Activated T-helper 1 cell treated with Interleukin-2 at 50 U/mL for 16 hours (primary cell): Measurements from ENCODE around the gene FASLG.

Source experiments
- DNase-seq: peaks from one replicate; pipeline ENCODE4 v3.0.0-alpha.2; 2020; ENCODE audit warnings: low read depth

FASLG gene

DNA sequence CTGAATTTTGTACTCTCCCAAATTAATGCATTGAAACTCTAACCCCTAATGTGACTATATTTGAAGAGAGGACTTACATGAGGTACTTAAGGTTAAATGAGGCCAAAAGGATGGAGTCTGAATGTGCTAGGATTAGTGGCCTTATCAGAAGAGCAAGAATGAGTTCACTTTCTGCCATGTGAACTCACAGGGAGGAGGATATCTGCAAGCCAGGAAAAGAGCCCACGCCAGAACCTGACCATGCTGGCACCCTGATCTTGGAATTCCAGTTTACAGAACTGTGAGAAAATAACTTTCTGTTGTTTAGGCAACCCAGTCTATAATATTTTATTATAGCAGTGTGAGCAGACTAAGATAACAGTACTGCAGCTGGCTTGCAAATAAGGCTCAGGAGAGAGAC is 12.2 kb upstream of the FASLG start:
- DNase-seq: no peak

DNA sequence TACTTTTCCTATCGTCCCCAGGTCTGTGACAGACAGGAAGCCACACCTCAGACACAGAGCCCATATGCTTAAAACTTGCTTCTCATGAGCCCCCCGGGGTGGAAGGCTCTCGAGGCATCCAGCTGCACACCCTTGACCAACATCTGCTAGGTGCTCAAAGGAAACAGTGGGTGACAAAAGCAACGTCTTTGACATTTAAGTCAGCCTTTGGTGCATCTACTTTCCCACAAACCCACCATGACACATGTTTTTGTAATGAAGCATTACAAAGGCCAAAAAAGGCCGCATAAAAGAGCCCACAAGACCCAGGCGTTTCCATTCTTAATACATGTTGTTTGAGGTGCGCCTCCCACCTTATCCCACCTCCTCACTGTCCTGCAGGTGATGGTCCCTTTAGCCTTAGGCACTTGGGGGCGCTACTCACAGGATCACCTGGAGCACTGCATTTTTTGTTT is 11.8 kb upstream of the FASLG start:
- no peak for DNase-seq

DNA sequence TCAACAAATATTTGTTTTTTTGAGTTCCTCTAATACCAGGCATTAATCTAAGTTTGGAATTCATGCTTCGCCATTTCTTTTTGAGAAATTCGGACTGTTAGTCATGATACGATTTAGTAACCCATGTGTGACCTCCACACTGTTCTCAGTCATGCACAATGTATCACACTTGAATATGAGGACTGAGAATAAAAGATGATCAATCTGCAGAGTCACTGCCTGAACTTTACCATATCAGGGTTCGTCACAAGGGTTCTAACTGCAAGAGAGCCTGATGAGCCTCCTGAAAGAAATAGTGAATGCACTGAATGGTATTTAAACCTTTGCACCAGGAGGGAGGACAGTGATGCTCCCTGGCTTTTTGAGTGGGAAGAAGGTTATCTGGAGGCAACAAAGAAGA is 10.9 kb upstream of the FASLG start:
- DNase-seq: no peak

DNA sequence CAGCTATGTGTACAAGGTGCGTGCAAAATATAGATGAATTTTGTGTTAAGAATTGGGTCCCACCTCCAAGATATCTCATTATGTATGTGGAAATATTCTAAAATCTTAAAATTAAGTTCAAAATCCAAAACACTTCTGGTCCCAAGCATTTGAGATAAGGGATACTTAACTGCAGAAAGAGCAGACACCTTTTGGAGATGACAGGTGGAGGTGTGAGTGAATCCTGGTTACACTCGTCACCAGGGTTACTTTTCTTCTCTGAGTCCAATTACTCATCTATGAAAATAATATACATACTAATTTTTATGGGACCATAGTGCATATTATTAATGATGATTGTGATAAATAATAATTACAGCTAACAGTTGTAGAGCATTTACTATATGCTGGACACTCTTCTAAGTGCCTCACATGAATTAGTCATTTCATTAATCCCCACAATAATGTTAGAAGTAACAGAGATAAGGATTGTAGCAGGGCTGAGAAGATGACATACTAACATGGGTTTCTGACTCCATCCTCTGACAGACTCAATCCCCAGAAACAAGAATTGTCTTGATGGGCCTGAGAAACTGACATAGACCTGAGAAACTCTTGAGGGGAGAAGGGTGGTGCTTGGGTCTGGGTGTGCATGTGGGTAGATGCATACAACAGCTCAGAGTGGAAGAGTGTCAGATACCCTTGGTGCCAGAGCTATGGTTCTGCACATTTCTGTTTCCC is 8.3 kb upstream of the FASLG start:
- no peak for DNase-seq

DNA sequence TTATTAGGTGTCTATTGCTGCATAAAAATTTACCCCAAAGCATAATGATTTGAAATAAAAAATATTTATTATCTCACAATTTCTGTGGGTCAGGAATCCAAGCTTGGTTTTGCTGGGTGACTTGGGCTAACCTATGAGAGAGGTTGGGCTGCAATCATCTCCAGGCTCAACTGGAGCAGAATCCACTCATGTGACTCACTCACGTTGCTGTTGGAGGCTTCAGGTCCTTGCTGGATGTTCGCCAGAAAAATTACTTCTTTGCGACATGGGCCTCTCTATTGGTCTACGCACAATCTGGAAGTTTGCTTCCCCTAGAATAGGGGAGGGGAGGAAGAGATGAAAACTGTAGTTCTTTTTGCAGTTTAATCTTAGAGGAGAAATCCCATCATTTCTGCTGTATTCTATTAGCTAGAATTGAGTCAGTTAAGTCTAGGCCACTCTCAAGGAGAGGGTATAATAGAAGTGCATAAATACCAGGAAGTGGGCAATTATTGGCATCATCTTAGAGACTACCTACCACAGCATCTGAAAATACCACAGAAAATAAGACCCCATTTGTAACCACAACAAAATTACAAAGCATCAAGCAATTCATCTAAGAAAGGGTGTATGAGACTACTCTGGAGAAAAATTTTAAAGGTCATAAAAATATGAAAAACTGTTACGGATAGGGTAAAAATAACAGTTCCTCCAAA is 5.7 kb upstream of the FASLG start:
- no peak for DNase-seq

DNA sequence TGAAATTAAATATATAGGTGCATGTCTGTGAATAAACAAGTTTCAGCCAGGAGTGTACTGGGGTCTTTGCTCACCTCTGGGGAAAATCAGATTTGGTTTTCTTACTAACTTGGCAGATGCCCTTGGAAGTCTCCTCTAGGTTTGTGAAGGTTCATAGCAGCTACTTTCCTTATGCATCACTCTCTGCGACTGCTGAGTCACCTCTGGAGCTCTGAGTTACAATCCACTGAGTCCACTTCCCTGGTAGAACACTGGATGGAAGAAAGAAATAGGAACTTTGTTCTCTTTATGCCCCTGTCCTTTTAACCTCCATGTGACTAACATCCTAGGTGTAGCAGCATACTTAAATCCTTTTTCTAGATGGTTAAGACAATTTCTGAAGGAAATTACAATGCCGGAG is 4.4 kb upstream of the FASLG start:
- no peak for DNase-seq

DNA sequence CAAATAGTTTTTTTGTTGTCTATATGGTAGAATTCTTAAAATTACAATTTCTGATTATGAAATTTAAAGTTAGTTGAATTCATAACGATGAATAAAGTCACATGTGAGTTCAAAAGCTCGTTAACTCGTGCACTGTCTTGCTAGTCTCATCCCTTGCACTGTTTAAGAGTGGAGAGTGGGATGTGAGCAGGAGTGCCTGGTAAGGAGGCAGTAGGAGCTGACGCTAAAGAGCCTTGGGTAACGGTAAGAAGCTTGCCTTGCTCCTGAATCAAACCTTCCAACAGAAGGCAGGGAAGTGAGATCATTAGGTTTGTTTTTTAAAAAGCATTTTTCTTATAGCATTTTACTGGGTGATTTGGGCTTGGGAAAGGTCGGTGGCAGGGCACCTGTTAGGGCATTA is 2.3 kb upstream of the FASLG start:
- DNase-seq: no peak

DNA sequence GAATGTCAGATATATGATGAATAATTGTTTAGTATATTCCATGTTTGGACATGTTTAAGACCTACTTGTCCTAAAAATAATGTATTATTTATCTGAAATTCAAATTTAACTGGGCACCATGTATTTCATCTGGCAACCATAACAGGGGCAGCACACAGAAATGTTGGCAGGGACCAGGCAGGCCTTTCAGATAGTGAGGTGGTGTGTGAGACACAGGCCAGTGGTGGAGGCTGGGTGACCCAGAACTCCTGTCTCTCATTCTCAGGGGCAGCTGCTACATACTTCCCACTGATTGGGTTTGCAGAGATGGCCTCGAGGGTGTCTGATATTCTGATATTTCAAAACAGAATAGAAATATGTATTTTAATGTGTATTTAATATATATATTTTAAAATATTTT is 1.3 kb upstream of the FASLG start:
- DNase-seq: no peak

DNA sequence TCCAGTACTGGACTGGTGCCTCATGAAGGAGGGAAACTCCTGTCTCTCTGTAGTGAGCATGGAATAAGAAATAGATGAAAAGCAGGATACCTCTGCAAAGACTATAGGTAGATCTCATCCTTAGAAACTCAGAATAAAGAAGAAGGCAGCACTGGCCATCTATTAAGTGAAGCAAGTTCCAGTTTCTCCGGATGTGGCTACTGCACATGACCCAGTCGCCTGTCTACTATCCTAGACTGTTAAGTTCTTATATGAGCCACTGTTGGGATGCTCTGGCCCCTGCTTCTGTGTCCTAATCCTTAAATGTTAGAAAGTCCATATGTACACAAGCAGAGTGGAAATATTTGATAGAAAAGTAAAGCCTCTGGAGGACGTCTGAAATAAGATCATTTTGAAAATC is 2.2 kb downstream of the FASLG start:
- DNase-seq: no peak

DNA sequence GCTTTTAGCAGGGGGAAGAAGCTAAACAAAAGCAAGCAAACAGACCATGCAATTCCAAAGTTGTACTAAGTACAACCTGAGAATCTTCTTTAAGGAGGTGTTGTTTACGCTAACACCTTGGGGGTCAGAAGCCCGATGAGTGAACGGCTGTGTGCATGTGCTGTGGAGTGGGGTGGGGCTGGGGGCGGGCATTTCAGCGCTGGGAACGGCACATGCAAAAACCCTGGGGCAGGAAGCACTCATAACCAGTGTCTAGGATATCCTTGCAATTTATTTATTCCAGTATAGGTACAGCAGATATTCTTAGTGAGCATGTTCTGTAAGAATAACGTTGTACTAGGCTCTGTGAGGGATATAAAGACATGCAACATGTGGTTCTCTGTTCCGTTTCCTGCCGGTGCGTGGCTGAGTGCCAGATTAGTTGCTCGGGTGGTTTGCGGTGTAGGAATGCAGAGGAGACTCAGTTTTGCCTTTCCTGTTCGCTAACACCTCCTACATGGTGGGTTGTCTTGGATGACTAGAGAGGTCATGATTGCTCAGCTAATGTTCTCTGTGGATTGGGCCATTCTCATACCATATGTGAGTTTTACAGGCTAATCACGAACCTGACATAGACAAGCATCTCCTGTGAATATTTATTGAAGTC is 3.7 kb downstream of the FASLG start:
- DNase-seq: peak; percentile 75

DNA sequence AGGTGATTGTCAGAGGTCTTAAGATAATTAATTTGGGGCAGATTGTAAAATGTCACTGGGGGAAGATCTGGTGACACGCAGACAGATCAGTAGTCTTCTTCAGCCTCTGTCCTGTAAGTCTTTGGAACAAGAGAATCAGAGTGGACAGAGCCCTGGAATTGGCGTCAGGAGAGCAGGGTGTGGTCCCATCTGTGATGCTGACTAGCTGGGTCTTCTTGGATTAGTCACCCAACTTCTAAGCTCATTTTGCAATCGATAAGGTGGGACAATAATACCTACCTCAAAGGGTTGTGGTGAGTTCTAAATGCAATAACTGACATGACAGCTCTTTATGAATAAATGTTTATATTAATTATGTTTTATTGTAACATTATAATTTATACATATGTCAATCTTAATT is 4.8 kb downstream of the FASLG start:
- no peak for DNase-seq

DNA sequence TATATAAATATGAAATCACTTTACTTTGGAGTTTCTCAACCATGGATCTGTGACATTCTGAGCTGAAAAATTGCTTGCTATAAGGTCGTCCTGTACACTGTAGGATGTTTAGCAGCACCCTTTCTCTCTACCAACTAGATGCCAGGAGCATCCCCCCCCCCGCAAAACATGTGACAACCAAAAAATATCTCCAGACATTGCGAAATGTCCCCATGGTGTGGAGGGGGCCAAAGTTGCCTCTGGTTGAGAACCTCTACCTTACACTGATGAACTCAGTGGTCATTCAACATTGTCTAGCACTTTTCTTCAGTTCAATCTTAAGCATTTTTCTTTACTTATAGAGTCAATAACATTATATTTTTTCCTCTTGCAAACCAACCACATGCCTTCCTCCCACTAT is 9.2 kb downstream of the FASLG start:
- no peak for DNase-seq

DNA sequence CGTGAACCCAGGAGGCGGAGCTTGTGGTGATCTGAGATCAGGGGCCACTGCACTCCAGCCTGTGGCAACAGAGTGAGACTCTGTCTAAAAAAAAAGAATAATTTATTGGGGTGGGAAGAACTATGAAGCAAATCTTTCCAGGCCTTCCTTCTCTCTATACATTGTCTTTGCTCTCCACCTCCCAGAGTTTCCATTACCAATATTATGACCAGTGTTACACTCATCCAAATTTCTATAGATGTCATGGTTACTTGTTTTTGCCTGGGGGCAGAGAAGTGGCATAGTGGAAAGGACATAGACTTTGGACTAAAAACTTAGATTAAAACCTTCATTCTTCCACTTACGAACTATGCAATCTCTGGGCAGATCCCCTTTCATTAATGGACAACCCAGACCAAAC is 10.1 kb downstream of the FASLG start:
- DNase-seq: no peak

DNA sequence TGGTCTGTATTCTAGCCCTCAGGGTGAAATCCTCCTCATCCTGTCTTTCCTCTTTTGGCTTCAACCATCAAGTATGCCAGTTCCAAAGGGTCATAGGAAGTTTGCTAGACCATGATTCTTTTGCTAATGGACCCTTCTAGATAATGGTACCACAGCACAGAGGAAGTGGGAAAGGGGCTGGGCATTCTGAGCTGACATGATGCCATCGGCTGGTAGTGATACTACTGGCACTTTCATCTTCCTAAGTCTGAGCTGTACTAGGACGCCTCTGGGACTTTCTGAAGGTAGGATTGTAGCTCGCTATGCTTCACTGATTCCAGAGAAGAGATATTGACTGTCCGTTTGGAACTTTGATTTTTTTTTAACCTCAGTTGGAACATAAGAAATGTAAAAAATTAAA is 11.4 kb downstream of the FASLG start:
- DNase-seq: no peak

DNA sequence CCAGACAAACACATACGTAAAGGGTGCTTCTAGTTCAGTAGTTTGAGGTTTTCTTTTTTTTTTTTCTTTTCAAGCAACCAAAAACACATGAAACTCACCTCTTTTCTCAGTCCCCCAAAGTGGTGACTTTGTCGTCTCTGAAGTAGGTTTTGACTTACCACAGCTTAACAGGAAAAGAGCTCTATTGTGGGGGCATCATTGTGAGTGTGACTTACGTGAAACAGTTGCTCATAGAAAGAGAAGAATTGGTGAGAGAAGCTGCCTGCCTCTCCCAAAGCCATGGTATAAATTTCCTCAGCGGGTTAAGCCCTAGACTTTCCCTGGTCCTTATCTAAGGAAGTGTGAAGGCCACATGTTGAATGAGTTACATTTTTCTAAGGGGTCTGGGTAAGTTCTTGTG is 11.9 kb downstream of the FASLG start:
- DNase-seq: no peak

DNA sequence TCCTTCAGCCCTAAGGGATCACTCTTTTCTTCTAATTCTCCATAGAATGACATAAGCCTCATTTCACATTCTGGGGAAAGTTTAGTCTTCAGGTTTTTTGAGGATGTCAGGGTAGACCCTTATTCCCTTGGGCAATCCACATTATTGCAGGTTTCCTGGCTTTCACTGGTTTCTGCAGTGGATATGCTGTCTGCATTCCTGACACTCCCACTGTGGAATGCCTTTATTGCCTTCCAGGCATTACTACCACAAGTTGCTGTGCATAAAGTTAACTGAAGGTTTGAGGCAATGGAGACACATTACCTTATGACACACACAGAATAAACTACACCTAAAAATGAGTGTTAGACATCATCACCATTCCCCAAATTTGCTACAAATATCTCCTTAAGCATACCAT is 12.7 kb downstream of the FASLG start:
- DNase-seq: no peak

DNA sequence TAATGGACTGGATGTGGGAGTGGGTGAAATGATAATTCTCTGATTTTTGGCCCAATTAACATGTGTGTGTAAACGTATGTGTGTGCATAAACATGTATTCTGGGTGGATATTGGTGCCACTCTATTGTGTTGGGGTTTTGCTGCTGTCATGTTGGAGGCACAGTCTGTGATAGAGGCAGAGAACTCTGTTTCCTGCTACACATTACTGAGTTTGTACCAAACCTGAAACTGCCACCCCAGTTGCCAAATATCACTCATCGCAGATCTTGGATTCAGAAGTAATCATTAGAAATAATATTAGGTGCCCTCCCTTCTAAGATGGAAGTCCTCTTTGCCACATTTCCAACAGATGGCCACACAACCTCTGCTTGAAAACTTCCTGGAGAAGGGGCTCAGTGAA is 13.8 kb downstream of the FASLG start:
- DNase-seq: no peak

DNA sequence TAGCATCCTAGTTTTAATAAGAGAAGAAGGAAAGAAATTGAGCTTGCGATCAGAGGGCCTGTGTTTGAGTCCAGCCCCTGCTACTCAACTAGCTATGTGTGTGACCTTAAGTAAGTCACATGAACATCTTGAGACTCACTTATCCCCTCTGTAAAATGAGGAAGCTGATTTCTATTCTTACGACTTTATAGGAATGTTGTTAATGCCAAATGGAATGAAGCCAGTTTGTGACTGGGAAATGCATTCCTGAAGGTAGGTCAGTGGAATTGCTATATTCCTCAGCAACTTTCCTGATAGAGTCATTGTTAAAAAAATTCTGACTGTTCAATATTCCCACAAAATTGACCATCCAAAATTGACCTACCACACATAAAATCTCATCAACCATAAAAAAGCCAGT is 14.9 kb downstream of the FASLG start:
- no peak for DNase-seq

DNA sequence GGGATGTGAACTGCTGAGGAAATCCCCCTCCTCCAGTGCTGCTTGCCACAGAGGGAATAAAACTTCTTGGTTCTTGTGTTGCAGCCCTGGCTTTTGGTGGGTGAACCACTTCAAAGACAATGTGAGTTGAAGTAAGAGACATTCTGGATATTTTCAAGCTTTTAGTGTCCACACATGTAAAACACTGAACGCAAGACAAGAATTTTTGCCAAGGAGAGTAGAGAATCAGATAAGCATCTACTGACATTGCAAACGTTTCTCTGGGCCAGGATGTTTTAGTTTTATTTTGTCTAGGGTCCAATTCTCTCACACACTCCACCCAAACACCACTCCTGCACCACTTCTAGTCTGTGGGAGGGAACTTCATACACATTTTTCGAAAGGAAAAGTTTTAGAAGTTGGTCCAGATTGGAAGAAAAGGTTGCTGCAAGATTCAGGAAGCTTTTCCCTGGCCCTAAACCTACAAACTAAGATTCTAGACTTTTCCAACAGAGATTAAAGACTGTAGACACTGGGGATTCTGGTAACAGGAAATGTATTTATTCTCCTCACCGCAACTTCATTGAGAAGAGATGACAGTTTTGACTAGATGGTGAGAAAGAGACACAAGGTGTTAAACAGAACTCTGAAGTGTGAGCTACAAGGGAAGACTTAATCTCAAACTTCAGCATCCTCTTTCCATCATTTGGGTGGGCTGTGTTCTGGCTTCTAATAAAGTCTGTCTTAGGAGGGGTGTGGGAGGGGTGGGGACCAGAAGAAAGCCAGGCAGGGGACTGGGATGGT is 16.1 kb downstream of the FASLG start:
- DNase-seq: no peak

DNA sequence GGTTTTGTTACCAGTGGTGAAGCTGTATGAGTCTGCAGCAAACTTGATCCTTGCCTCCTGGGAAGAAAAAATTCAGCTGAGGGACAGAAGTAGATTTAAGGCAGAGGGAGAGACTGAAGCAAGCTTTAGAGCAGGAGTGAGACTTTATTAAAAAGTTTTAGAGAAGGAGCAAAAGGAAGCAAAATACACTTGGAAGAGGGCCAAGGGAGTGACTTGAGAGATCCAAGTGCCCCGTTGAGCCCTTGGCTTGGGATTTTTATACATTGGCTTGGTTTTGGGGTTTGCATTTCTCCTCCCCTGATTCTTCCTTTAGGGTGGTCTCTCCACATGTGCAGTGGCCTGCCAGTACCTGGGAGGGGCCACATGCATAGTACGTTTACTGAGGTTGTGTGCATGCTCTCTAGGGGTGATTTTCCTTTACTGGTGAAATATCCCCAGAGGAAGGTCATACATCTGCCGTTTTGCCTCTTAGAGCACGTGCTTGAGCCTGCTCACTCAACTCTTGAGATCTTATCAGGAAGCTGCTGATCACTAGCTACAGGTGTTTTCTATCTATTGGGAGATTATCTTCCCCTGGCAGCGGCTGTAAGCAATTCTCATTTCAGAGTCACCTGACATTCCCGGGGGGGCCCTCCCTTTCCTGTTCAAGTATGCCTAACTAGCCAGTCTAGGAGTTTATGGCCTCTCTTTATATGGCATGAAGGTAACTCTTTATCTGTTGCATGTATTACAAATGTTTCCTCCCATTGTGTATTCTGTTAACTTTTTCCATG is 20.3 kb downstream of the FASLG start:
- no peak for DNase-seq

DNA sequence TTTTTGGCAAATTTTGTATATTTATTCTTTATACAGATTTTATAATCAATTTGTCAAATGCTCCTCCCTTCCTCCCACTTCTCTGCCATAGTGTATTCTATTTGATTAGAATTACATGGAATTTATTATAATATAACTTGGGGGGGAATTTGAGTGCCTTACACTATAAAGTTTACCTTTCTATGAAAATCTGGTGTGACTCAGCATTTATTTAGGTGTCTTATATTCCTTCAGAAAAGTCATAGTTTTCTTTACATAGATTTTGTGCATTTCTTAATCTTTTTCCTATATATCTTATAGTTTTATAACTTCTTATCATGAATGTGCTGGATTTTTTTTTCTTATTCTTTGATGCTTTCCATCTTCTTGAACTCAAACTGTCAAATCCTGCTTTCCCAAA is 21.3 kb downstream of the FASLG start:
- no peak for DNase-seq

DNA sequence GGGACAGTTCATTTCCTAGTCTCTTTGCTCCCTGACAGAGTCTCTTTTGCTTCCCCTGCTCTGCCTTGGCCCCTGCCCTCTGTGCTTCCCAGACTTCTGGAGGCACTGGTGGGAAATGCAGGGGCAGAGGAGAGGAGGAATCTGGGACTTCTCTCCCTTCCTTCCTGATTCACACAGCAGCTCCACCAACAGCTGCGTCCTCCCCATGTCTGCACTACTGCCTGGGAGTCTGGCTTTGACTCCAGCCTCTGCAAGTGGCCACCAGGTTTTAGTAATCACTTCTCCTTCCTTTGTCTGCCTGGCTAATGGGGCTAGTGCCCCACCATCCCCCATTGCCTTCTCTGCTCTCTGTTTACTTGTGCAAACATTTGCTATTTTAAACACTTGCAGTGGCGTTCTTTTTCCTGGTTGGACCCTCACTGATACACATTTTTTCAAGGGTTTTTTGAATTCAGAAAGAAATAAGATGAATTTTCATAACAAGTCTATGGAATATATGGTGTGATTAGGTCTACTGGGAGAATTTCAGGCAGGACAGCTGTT is 21.9 kb downstream of the FASLG start:
- DNase-seq: no peak
